ENCODE data around the gene TMEM191C.

DNA sequence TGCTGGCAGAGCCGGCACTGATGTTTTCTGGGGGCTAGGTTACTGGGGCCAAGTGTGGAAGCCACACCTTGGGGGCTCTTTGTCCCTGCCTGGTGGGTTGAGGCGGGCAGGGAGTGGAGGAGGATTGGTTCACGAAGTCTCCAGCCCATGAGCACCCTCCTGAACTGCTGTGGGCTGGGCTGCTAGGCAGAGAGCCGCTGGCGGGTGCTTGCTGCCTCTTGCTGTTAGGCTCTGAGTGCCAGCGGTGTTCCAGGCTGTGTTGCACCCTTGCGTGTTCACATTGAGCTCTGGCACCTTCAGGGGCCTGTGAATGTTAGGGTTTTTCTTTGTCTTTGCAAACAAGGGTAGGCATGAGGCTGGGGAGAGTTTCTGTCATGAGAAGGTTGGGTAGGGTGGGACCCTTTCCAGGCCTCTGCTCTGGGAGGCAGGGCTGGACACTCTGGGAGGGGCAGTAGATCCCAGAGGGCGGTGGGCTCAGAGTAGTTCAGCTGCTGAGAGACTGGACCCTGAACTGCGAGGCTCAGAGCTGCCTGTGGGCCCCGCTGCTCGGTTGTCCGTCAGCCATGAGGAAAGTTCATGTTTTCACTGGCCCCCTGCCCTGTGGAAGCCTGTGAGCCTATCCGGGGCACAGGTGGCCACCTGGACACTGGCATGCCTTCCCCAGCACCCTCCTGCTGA lies 24.0 kb upstream of the TMEM191C start:
- TF ChIP-seq ARNT (IDR thresholded peaks at IDR 0.05): no peak
- TF ChIP-seq FOXA1 (IDR thresholded peaks at IDR 0.05): no peak
- no peak for TF ChIP-seq ELF4 (IDR thresholded peaks at IDR 0.05)
- TF ChIP-seq TARDBP (IDR thresholded peaks at IDR 0.05): no peak
- no peak for TF ChIP-seq LEF1 (IDR thresholded peaks at IDR 0.05; ENCODE audit: borderline replicate concordance)
- TF ChIP-seq FOXM1 (IDR thresholded peaks at IDR 0.05; ENCODE audit: borderline replicate concordance): no peak
- no peak for TF ChIP-seq NFRKB (IDR thresholded peaks at IDR 0.05)

Measured in HEK293T (cell line).